Small intestine (tissue), 7 donors: ENCODE results near the gene PNLDC1. TPM values are rescaled to one million over a fixed set of nuclear protein-coding genes. Genes with fewer than 3 reads are reported as not detected.
"Not testable (repeated sequence)": the region's sequence is repeated elsewhere in the genome, so short reads cannot be mapped to it uniquely, and the experiment has no call there.

Experiments used
- DNase-seq, 2 donors: peaks; one replicate each; pipeline versions ENCODE4 v3.0.0 to v3.0.0-alpha.2; 2013
- FAIRE-seq: peaks from 2 replicates; lab custom pipeline; 2012; peaks lifted over from hg19 to GRCh38; lab: Jason Lieb, UNC
- H3K27ac ChIP-seq, 3 donors: one replicate each; pipeline ENCODE4 v1.5.1; 2013; ENCODE audit warnings: low read length in 2 of 3, mild to moderate bottlenecking in 2 of 3, control low read depth in 1 of 3, inconsistent platforms in 1 of 3, low read depth in 1 of 3, moderate library complexity in 1 of 3
- H3K27me3 ChIP-seq, 3 donors: one replicate each; pipeline ENCODE4 v1.6.1; 2013; ENCODE audit warnings: low read length in 3 of 3, inconsistent platforms in 1 of 3; ENCODE audit not compliant: control insufficient read depth in 3 of 3, insufficient read depth in 3 of 3
- H3K36me3 ChIP-seq, 3 donors: one replicate each; pipeline ENCODE4 v1.6.1; 2013; ENCODE audit warnings: low read length in 3 of 3, inconsistent platforms in 1 of 3, low read depth in 1 of 3, mild to moderate bottlenecking in 1 of 3, moderate library complexity in 1 of 3; ENCODE audit not compliant: control insufficient read depth in 3 of 3, insufficient read depth in 2 of 3
- H3K4me1 ChIP-seq, 3 donors: one replicate each; pipeline ENCODE4 v1.6.1; 2013; ENCODE audit warnings: low read length in 2 of 3, inconsistent platforms in 1 of 3, low read depth in 1 of 3, mild to moderate bottlenecking in 1 of 3, moderate library complexity in 1 of 3; ENCODE audit not compliant: control insufficient read depth in 3 of 3, insufficient read depth in 2 of 3
- H3K4me3 ChIP-seq, 3 donors: one replicate each; pipeline ENCODE4 v1.5.1; 2013; ENCODE audit warnings: low read length in 3 of 3, control low read depth in 1 of 3, inconsistent platforms in 1 of 3, low read depth in 1 of 3, mild to moderate bottlenecking in 1 of 3, moderate library complexity in 1 of 3
- H3K9me3 ChIP-seq, 2 donors: one replicate each; pipeline ENCODE4 v1.6.1; 2013; ENCODE audit warnings: low read depth in 1 of 2, low read length in 1 of 2; ENCODE audit not compliant: control insufficient read depth in 2 of 2, insufficient read depth in 1 of 2
- WGBS, 3 donors: extraction: QIAGEN DNeasy Blood & Tissue Kit; methylation state at CpG; one replicate each; pipeline ENCODE4 v1.1.7; 2013; 5-methylcytosine and 5-hydroxymethylcytosine counted together
- polyA plus RNA-seq, 4 donors: library from polyadenylated mRNA; stranded (reverse) in 3 of 4; unstranded in 1 of 4; fragments of 200-250 nt in 3 of 4; fragments of 120-200 nt in 1 of 4; gene quantifications; one replicate each; pipeline versions ENCODE4 v1.2.1 to v1.2.3, GENCODE V29; 2013
- donor health status: healthy with polysubstance abuse.
- donor health status: control.
- donor health status: control.
- donor health status: Bipolar disorder and iron deficiency.
- donor health status: healthy.

Gene PNLDC1
- polyA plus RNA-seq, 4 donors: 0.04 to 0.16 TPM; not detected in 2

- 81 to 92% (median 92%) methylated on average over 6 of the region's 6 CpGs for WGBS, 3 donors
Measured at GRCh38 chr6:159808647-159809046, 8.6 kb downstream of the PNLDC1 start.

GRCh38 chr6:159809149-159809548, 9.1 kb downstream of the PNLDC1 start:
- H3K36me3 ChIP-seq: no peaks in the 10 kb centered on the region
- H3K27ac ChIP-seq: no peak overlapping the region
- DNase-seq (no peak), FAIRE-seq (no peak)
- WGBS, 3 donors: 85 to 93% (median 89%) methylated on average over 4 of the region's 4 CpGs
- no peaks in the 10 kb centered on the region for H3K27me3 ChIP-seq
- H3K4me3 ChIP-seq: no peak overlapping the region
- no peaks in the 10 kb centered on the region for H3K9me3 ChIP-seq
- H3K4me1 ChIP-seq: peaks cover 0 to 24% (median 0%) of the 10 kb centered on the region in 3 donors

More at GRCh38 chr6:159808647-159809046, 8.6 kb downstream of the PNLDC1 start:
- no peak overlapping the region for H3K4me3 ChIP-seq
- FAIRE-seq (no peak), DNase-seq (no peak)
- no peaks in the 10 kb centered on the region for H3K9me3 ChIP-seq
- no peaks in the 10 kb centered on the region for H3K27me3 ChIP-seq
- no peak overlapping the region for H3K27ac ChIP-seq
- H3K4me1 ChIP-seq: peaks cover 0 to 24% (median 0%) of the 10 kb centered on the region in 3 donors
- H3K36me3 ChIP-seq: no peaks in the 10 kb centered on the region

- no peaks in the 10 kb centered on the region for H3K36me3 ChIP-seq
- DNase-seq: no peak
- H3K9me3 ChIP-seq: no peaks in the 10 kb centered on the region
- FAIRE-seq: no peak
- H3K27ac ChIP-seq: no peak overlapping the region
- 84 to 95% (median 92%) methylated on average over 9 of the region's 9 CpGs for WGBS, 3 donors
- no peaks in the 10 kb centered on the region for H3K27me3 ChIP-seq
- H3K4me1 ChIP-seq: no peaks in the 10 kb centered on the region
- no peak overlapping the region for H3K4me3 ChIP-seq
Measured at GRCh38 chr6:159813781-159814180, 13.7 kb downstream of the PNLDC1 start.

- FAIRE-seq (no peak), DNase-seq (no peak)
- no peaks in the 10 kb centered on the region for H3K36me3 ChIP-seq
- H3K4me3 ChIP-seq: no peak overlapping the region
- H3K9me3 ChIP-seq: no peaks in the 10 kb centered on the region
- no peak overlapping the region for H3K27ac ChIP-seq
- H3K4me1 ChIP-seq: no peaks in the 10 kb centered on the region
- 80 to 90% (median 88%) methylated on average over 6 of the region's 6 CpGs for WGBS, 3 donors
- H3K27me3 ChIP-seq: peaks cover 0 to 2% (median 0%) of the 10 kb centered on the region in 3 donors
Measured at GRCh38 chr6:159815410-159815809, 15.3 kb downstream of the PNLDC1 start.

- not testable (repeated sequence) for H3K4me3 ChIP-seq, H3K36me3 ChIP-seq, FAIRE-seq, H3K27me3 ChIP-seq, H3K27ac ChIP-seq, DNase-seq, H3K9me3 ChIP-seq, H3K4me1 ChIP-seq
- WGBS, 3 donors: 12 to 68% (median 36%) methylated on average over 3 of the region's 3 CpGs
Measured at GRCh38 chr6:159816775-159817174, 16.7 kb downstream of the PNLDC1 start.

GRCh38 chr6:159817951-159818739, 18.1 kb downstream of the PNLDC1 start:
- 87 to 92% (median 91%) methylated on average over 22 to 23 of the region's 23 CpGs for WGBS, 3 donors
- Histone ChIP-seq H3K4me3 (no peak overlapping the region), H3K4me1 (no peaks in the 10 kb centered on the region), H3K9me3 (no peaks in the 10 kb centered on the region), H3K27me3 (peaks cover 0 to 2% (median 0%) of the 10 kb centered on the region in 3 donors), H3K27ac (no peak overlapping the region), H3K36me3 (no peaks in the 10 kb centered on the region)
- FAIRE-seq: no peak
- no peak for DNase-seq

GRCh38 chr6:159819098-159819497, 19.0 kb downstream of the PNLDC1 start:
- 90 to 91% (median 90%) methylated on average over 16 of the region's 16 CpGs for WGBS, 3 donors
- no peak for DNase-seq
- H3K27ac ChIP-seq: no peak overlapping the region
- no peak overlapping the region for H3K4me3 ChIP-seq
- FAIRE-seq: no peak
- H3K36me3 ChIP-seq: no peaks in the 10 kb centered on the region
- no peaks in the 10 kb centered on the region for H3K9me3 ChIP-seq
- H3K4me1 ChIP-seq: no peaks in the 10 kb centered on the region
- peaks cover 0 to 2% (median 0%) of the 10 kb centered on the region in 3 donors for H3K27me3 ChIP-seq

GRCh38 chr6:159819932-159820640, 20.0 kb downstream of the PNLDC1 start:
- 55 to 60% (median 59%) methylated on average over 28 of the region's 28 CpGs for WGBS, 3 donors
- Histone ChIP-seq H3K27ac (no peak overlapping the region), H3K4me1 (no peaks in the 10 kb centered on the region), H3K9me3 (no peaks in the 10 kb centered on the region), H3K4me3 (no peak overlapping the region), H3K36me3 (no peaks in the 10 kb centered on the region), H3K27me3 (peaks cover 0 to 2% (median 0%) of the 10 kb centered on the region in 3 donors)
- DNase-seq (no peak), FAIRE-seq (no peak)
